Naive B cell (primary cell): ENCODE data around the gene HES1. TPM values are rescaled to one million over a fixed set of nuclear protein-coding genes. Genes with fewer than 3 reads are reported as not detected.

Source experiments
- ATAC-seq, 2 donors: fragments of 150-1000 bp; cut with Tn5 transposase; 2 replicates each; pipeline ENCODE4 v1.10.0; 2021; ENCODE audit warnings: low read depth in 2 of 2, mild to moderate bottlenecking in 2 of 2, moderate library complexity in 2 of 2
- DNase-seq: peaks from one replicate; pipeline ENCODE4 v3.0.0; 2022
- H3K27ac Mint-ChIP-seq, 6 donors: one replicate each; pipeline ENCODE4 v1.8.0; 2020 to 2022; ENCODE audit warnings: mild to moderate bottlenecking in 6 of 6, mixed read lengths in 6 of 6, moderate library complexity in 5 of 6, inconsistent platforms in 2 of 6
- H3K27me3 Mint-ChIP-seq, 3 donors: one replicate each; pipeline ENCODE4 v1.8.0; 2021 to 2022; ENCODE audit warnings: mixed read lengths in 3 of 3, mild to moderate bottlenecking in 1 of 3
- H3K36me3 Mint-ChIP-seq, 2 donors: one replicate each; pipeline ENCODE4 v1.8.0; 2020 to 2022; ENCODE audit warnings: mixed read lengths in 2 of 2, inconsistent platforms in 1 of 2, mild to moderate bottlenecking in 1 of 2
- H3K4me1 Mint-ChIP-seq, 3 donors: one replicate each; pipeline ENCODE4 v1.8.0; 2020 to 2022; ENCODE audit warnings: mixed read lengths in 3 of 3, inconsistent platforms in 1 of 3, mild to moderate bottlenecking in 1 of 3, moderate library complexity in 1 of 3
- H3K4me3 Mint-ChIP-seq, 8 donors: one replicate each; pipeline ENCODE4 v1.8.0; 2020 to 2022; ENCODE audit warnings: mild to moderate bottlenecking in 8 of 8, mixed read lengths in 8 of 8, moderate library complexity in 8 of 8, inconsistent platforms in 2 of 8
- H3K9me3 Mint-ChIP-seq, 7 donors: one replicate each; pipeline ENCODE4 v1.8.0; 2020 to 2022; ENCODE audit warnings: mixed read lengths in 7 of 7, mild to moderate bottlenecking in 5 of 7, inconsistent platforms in 2 of 7, moderate library complexity in 1 of 7
- polyA plus RNA-seq, 6 donors: library from polyadenylated mRNA; unstranded; fragments of 300-500 nt; fragmentation: Illumina TruSeq; gene quantifications; one replicate each; pipeline ENCODE4 v1.2.3, GENCODE V29; 2021; ENCODE audit warnings: low read depth in 6 of 6

Gene HES1
- polyA plus RNA-seq, 6 donors from 2014 or later, result 10.1 to 43.5 (median 25.4) TPM

DNA sequence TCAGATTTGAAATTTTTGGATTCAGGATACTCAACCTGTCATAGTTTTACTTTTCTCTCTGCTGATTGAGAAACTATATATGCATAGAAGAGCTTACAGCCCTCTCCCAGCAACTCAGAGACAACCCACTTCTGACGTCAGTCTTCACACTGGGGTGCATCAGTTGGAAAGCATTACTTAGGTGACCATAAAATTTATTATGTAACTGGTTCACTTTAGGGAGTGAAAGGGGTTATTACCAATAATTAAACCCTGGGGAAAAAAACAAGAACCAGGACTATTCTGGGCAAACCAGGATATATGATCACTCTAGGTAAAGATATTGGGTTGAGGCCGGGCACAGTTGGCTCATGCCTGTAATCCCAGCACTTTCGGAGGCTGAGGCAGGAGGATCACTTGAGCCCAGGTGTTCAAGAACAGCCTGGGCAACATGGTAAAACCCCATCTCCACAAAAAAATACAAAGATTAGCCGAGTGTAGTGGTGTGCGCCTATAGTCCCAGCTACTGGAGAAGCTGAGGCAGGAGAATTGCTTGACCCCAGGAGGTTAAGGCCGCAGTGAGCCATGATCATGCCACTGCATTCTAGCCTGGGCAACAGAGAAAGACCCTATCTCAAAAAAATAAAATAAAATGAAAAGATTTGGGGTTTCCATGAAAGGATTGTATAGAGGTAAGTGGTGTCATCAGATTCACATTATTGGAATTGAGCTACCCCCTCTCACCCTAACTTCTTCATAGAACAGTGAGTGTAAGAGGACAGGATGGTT, 27.1 kb downstream of the HES1 start:
- Mint-ChIP-seq H3K27me3 (peaks cover 62 to 74% (median 65%) of the 10 kb centered on the region in 3 donors), H3K36me3 (no peaks in the 10 kb centered on the region), H3K4me3 (no peak overlapping the region), H3K9me3 (no peaks in the 10 kb centered on the region), H3K27ac (no peak overlapping the region), H3K4me1 (peaks cover 2 to 4% (median 3%) of the 10 kb centered on the region in 3 donors)
- ATAC-seq, result no peak
- DNase-seq, result no peak

DNA sequence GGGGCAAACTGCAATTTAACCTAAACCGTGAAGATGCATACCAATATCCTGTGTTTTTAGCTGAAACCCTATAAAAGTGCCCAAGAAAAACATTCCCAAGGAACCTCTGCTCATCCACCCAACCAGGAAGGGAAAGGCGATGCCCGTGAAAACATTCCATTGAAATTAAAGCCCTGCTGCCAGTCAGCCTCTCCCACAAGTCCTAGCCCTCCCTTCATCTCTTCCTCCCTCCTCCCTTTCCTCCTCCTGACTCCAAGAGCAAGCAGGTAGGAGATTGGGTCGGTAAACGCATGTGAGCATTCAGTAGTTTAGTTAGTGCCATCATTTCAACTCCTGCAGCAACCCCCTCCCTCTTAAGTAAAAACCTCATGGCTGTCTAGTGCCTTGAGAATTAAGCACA, 27.7 kb downstream of the HES1 start:
- no peak for ATAC-seq
- H3K27me3 Mint-ChIP-seq, result peaks cover 61 to 81% (median 69%) of the 10 kb centered on the region in 3 donors
- DNase-seq, result no peak
- peaks cover 3 to 5% (median 5%) of the 10 kb centered on the region in 3 donors for H3K4me1 Mint-ChIP-seq
- H3K4me3 Mint-ChIP-seq, result no peak overlapping the region
- no peak overlapping the region for H3K27ac Mint-ChIP-seq
- H3K36me3 Mint-ChIP-seq, result no peaks in the 10 kb centered on the region
- no peaks in the 10 kb centered on the region for H3K9me3 Mint-ChIP-seq

DNA sequence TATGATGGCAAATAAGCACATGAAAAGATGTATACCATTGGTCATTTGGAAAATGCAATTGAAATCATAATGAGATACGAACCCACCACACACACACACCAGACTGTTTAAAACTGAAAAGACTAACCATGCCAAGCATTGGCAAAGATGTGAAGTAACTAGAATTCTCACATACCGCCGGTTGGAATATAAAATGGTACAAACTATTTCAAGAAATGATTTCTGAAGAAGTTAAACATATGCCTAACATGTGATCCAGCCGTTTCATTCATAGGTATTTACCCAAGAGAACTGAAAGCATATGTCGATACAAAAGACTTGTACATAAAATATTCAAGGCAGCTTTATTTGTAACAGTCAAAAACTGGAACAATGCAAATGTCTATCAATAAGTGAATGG, 28.9 kb downstream of the HES1 start:
- ATAC-seq (no peak), DNase-seq (no peak)
- no peaks in the 10 kb centered on the region for H3K36me3 Mint-ChIP-seq
- H3K27ac Mint-ChIP-seq, result no peak overlapping the region
- H3K4me3 Mint-ChIP-seq, result no peak overlapping the region
- peaks cover 72 to 88% (median 79%) of the 10 kb centered on the region in 3 donors for H3K27me3 Mint-ChIP-seq
- H3K4me1 Mint-ChIP-seq, result peaks cover 3 to 5% (median 5%) of the 10 kb centered on the region in 3 donors
- H3K9me3 Mint-ChIP-seq, result no peaks in the 10 kb centered on the region

DNA sequence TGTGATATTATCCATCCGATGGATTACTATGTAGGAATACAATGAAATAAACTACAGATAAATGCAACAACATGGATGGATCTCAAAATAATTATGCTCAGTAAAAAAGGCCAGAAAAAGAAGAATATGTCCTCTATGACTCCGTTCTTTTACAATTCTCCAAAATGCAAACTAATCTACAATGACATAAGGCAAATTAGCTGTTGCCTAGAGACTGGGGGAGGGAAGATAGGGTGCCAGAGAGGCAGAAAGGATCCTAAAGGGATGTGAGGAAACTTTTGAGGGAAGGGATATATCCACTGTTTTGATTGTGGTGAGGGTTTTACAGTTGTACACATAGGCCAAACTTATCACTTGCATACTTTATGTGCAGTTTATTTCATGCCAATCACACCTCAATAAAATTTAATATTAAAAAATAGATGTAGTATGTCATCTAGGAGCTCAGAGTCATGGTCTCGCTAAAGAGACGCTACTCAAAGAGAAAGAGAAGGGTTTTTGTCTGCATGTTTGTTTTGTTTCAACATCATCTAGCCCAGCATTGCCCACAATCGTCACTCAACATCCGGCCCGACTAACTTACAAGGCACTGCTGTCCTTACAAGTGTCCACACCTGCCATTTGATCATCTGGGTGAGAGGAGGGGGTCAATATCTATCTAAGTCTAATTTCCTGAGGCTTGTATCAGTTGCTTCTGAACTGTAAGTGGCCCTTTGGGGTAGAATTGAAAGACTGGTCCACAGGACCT, 29.5 kb downstream of the HES1 start:
- ATAC-seq, result no peak
- no peak overlapping the region for H3K27ac Mint-ChIP-seq
- no peak overlapping the region for H3K4me3 Mint-ChIP-seq
- H3K27me3 Mint-ChIP-seq, result peaks cover 72 to 86% (median 77%) of the 10 kb centered on the region in 3 donors
- peaks cover 3 to 5% (median 5%) of the 10 kb centered on the region in 3 donors for H3K4me1 Mint-ChIP-seq
- H3K9me3 Mint-ChIP-seq, result no peaks in the 10 kb centered on the region
- DNase-seq, result no peak
- no peaks in the 10 kb centered on the region for H3K36me3 Mint-ChIP-seq

DNA sequence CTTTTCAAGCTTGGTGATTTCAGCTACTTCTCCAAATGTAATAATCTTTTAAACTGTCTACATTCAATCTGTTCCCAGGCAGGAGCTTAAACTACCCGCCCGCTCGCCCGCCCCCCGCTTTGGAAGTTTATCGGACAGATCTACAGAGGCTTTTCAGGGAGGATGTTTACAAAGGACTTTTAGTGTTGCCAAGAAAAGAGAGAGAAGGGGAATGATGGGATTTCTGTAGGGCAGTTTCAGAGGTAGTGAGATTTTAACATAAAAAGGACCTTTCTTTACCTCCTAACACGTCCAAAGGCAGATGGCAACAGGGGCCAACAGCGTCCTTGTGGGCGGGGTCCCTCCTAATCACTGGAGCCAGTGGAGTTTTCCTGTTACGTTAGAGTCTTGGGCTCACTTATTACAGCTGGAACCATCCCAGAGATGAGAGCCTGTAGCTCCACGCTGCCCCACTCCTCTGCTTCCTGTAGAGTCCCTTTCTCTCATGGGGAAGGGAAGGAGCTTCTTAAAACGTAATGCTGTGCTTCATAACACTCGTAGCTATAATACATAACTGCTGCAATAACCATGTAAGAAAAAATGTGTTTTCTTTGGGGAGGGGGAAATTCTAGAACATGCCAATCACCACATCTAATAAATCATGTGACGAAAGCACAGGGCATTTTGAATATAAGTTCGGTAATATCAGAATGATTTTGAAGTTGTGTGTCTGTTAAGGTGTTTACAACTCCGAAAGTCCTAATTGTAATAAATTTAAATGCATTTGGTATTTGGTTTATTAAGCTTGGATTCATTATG, 30.9 kb downstream of the HES1 start:
- Mint-ChIP-seq H3K9me3 (no peaks in the 10 kb centered on the region), H3K27ac (peak overlapping the region in 1 of 6 donors; percentile 12), H3K36me3 (no peaks in the 10 kb centered on the region), H3K4me1 (peaks cover 3 to 5% (median 5%) of the 10 kb centered on the region in 3 donors), H3K4me3 (no peak overlapping the region), H3K27me3 (peaks cover 62 to 72% (median 63%) of the 10 kb centered on the region in 3 donors)
- no peak for DNase-seq
- no peak for ATAC-seq

DNA sequence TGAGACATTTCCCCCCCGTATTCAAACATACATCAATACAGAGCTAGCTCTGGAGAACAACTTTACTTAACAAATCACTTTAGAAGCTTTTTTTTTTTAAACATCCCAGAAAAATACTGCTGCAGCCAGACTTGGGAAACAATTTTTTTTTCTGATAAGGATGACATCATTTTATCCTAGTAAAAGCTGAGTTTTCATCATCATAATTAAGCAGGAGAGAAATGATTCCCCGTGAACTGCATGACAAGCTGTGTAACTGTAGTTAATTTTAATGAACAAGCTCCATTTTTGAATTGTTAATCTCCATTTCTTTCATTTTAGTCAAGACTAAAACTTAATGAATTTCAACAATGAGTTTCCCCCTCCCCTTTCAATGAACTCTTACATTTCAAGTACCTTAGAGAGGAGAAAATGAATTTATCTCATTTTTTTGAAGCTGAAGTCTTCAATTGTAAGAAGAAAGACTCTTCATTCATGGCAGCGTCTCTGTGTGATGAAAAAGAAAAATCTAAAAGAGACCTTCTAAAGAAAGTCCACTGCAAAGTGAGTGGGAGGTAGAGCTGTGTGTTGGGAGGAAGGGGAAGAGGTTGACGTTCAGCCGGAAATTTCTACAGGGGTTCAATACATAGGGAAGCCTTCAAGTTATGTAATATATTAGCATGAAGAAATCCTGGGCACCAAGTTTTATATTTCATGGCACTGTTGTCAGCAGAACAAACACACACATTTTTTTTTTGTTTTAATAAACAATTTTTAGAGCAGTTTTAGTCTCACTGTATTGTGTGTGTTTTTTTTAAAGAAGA, 31.7 kb downstream of the HES1 start:
- no peak for ATAC-seq
- H3K4me3 Mint-ChIP-seq, result no peak overlapping the region

DNA sequence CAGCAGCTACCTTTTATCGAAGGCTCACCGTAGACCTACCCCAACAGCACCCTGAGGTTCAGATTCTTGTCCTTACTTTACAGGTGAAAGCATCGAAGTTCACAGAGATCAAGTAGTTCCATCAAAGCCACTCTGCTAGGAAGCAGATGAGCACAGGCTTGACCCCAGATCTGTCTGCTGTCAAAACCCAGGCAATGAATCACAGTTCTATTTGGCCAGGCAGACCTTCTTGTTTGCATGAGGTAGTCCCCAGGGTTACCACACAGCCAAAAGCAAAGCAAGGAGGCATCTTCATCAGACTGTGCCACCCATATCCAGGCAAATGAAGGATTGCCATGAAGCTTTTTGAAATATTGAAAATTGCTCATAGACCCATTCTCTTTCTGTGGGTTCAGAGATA, 33.0 kb downstream of the HES1 start:
- peaks cover 3 to 5% (median 5%) of the 10 kb centered on the region in 3 donors for H3K4me1 Mint-ChIP-seq

More for the DNA sequence above, 31.7 kb downstream of the HES1 start:
- Mint-ChIP-seq H3K27me3 (peaks cover 55 to 72% (median 66%) of the 10 kb centered on the region in 3 donors), H3K9me3 (no peaks in the 10 kb centered on the region), H3K27ac (no peak overlapping the region), H3K4me1 (peaks cover 3 to 5% (median 5%) of the 10 kb centered on the region in 3 donors), H3K36me3 (peaks cover 0 to 4% of the 10 kb centered on the region in 2 donors)
- no peak for DNase-seq

DNA sequence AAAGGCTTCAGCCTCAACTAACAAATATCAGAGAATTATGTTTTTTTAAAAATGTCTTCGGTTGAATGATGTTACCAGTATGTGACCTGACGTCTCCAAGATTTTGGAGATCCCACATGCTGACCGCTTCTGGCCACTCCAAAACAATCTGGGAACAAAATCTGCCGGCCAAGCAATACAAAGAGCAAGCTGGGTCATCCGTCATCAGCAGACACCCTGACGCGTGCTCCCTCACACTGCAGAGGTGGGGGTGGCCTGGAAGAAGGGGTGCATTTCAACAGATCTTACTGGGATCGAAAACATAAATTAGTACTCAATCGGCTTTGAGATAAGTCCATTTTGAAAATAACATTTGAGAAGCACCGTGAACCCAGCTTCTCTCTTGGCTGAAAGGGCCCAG, 33.6 kb downstream of the HES1 start:
- ATAC-seq (no peak), DNase-seq (no peak)
- no peaks in the 10 kb centered on the region for H3K9me3 Mint-ChIP-seq
- H3K27ac Mint-ChIP-seq, result no peak overlapping the region
- H3K4me1 Mint-ChIP-seq, result peaks cover 3 to 5% (median 5%) of the 10 kb centered on the region in 3 donors
- H3K36me3 Mint-ChIP-seq, result peaks cover 0 to 4% of the 10 kb centered on the region in 2 donors
- H3K27me3 Mint-ChIP-seq, result peaks cover 47 to 64% (median 59%) of the 10 kb centered on the region in 3 donors
- no peak overlapping the region for H3K4me3 Mint-ChIP-seq

More for the DNA sequence above, 33.0 kb downstream of the HES1 start:
- Mint-ChIP-seq H3K27ac (no peak overlapping the region), H3K36me3 (peaks cover 0 to 4% of the 10 kb centered on the region in 2 donors), H3K4me3 (no peak overlapping the region), H3K27me3 (peaks cover 48 to 64% (median 61%) of the 10 kb centered on the region in 3 donors), H3K9me3 (no peaks in the 10 kb centered on the region)
- ATAC-seq (no peak), DNase-seq (no peak)

DNA sequence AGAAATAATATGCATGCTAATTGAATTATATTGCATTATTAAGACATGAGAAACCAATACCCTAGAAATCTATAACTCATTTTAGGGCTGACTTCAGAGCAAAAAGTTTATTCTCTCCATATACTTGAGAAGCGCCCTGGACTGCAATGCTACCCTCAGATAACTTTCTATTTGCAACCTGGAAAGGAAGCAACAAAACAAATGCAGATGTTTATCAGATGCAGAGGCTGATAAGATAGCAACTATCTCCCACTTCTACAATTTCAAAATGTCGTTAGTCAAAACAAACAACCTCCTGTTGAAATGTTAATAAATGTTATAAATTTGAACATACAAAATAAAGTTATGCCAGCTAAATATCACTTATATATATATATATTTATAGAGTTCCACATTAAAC, 34.8 kb downstream of the HES1 start:
- peaks cover 0 to 4% of the 10 kb centered on the region in 2 donors for H3K36me3 Mint-ChIP-seq
- H3K27ac Mint-ChIP-seq, result no peak overlapping the region
- ATAC-seq, result no peak
- H3K4me3 Mint-ChIP-seq, result no peak overlapping the region
- peaks cover 3 to 5% (median 5%) of the 10 kb centered on the region in 3 donors for H3K4me1 Mint-ChIP-seq
- H3K9me3 Mint-ChIP-seq, result no peaks in the 10 kb centered on the region
- DNase-seq, result no peak
- H3K27me3 Mint-ChIP-seq, result peaks cover 36 to 57% (median 57%) of the 10 kb centered on the region in 3 donors

DNA sequence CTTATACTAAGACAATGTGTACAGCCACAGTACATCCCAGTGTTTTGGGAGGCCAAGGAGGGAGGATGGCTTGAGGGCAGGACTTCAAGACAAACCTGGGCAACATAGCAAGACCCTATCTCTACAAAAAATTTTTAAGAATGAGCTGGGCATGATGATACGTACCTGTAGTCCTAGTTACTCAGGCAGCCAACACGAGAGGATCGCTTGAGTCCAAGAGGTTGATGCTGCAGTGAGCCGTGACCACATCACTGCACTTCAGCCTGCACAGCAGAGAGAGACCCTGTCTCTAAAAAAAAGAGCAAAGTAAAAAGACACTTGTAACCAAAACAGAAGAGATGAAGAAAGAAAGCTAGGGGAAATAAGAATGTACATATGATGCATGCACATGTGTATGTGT, 38.5 kb downstream of the HES1 start:
- Mint-ChIP-seq H3K27ac (no peak overlapping the region), H3K36me3 (peaks cover 0 to 4% of the 10 kb centered on the region in 2 donors), H3K4me3 (no peak overlapping the region), H3K27me3 (peaks cover 31 to 55% (median 55%) of the 10 kb centered on the region in 3 donors), H3K9me3 (no peaks in the 10 kb centered on the region), H3K4me1 (no peaks in the 10 kb centered on the region)
- ATAC-seq (no peak), DNase-seq (no peak)

DNA sequence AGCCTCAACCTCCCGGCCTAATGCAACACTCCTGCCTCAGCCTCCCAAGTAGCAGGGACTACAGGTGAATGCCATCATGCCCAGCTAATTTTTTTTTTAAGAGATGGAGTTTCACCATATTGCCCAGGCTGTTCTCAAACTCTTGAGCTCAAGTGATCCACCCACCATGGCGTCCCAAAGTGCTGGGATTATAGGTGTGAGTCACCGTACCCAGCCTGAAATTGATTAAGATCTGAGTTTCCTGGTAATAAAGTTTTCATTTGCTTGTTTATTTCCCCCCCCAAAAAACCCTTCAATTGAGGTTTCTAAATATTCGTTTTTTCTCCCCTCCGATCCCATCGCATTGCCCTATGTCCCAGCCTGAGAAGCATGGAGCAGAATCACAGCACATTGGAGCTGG, 39.0 kb downstream of the HES1 start:
- DNase-seq, result no peak
- H3K27ac Mint-ChIP-seq, result no peak overlapping the region
- H3K27me3 Mint-ChIP-seq, result peaks cover 27 to 56% (median 52%) of the 10 kb centered on the region in 3 donors
- no peak overlapping the region for H3K4me3 Mint-ChIP-seq
- H3K9me3 Mint-ChIP-seq, result no peaks in the 10 kb centered on the region
- ATAC-seq, result no peak
- peaks cover 0 to 4% of the 10 kb centered on the region in 2 donors for H3K36me3 Mint-ChIP-seq
- H3K4me1 Mint-ChIP-seq, result no peaks in the 10 kb centered on the region

DNA sequence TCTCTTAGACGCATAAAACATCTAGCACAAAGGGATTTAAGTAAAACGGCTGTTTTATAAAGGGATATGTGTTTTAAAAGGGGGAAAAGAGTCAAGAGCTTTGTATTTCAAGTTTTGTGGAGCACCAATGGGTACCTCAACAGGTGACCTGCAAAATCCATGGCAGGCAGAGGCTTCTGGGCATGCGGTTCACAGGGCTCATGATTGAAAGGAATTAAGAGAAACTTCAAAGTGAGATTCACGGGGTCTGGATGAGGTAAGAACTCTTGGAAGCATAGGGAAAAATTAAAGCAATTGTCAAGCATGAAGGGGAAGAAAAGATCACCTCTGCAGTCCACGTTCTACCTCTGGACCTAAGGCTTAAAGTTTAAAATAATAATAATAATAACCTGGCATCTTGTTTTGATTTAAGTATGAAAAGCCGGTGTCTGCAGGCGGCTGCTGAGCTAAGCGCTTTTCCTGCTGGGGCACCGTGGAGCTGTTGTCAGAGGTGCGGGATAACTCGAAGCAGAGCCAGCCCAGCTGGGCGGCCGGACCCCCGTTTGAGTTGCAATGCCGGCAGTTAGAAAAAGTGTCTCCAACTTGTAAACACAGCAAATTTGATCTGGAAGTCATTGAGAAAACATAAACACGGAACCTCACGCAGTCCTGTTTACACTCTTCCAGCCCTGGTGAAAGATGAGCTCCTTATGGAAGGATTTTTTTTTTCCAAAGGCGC, 40.5 kb downstream of the HES1 start:
- Mint-ChIP-seq H3K4me3 (no peak overlapping the region), H3K36me3 (peaks cover 0 to 4% of the 10 kb centered on the region in 2 donors), H3K9me3 (no peaks in the 10 kb centered on the region), H3K27ac (no peak overlapping the region), H3K27me3 (peaks cover 31 to 61% (median 51%) of the 10 kb centered on the region in 3 donors), H3K4me1 (no peaks in the 10 kb centered on the region)
- DNase-seq (no peak), ATAC-seq (no peak)
